OCI-LY7 (cell line): ENCODE data around the gene ZBTB5. TPM values are rescaled to one million over a fixed set of nuclear protein-coding genes. Genes with fewer than 3 reads are reported as not detected.

Experiments used
- BruUV-seq: library from RNA; stranded (reverse); fragments of 400-500 nt; replicated peaks from 2 replicates; lab custom pipeline; 2021; lab: Mats Ljungman, UMichigan
- CTCF ChIA-PET: fragments of 300-600 bp; sonication (Branson Sonifier 250); formaldehyde crosslinking; loops from one replicate; lab custom pipeline; 2022; ENCODE audit warnings: antibody characterized with exemption; ENCODE audit not compliant: unreplicated experiment; lab: Charles Lee
- POLR2A ChIA-PET: fragments of 300-600 bp; sonication (Branson Sonifier 250); formaldehyde crosslinking; loops from one replicate; lab custom pipeline; 2022; ENCODE audit warnings: antibody characterized with exemption; lab: Charles Lee
- DNase-seq: peaks from one replicate; pipeline ENCODE4 v3.0.0-alpha.2; 2015; ENCODE audit warnings: low spot score
- H2AFZ ChIP-seq: fragments of 200-600 bp; sonication (generic), shearing (Covaris generic); 2 replicates; pipeline ENCODE4 v1.6.1; 2014; ENCODE audit warnings: mild to moderate bottlenecking, antibody characterized with exemption, low read length, moderate library complexity
- H3K27ac ChIP-seq: fragments of 200-600 bp; sonication (generic); 2 replicates; pipeline ENCODE4 v1.5.1; 2014; ENCODE audit warnings: mixed run types, low read depth, mild to moderate bottlenecking, moderate library complexity, low read length, inconsistent platforms; ENCODE audit not compliant: poor library complexity, severe bottlenecking
- H3K36me3 ChIP-seq: fragments of 200-600 bp; sonication (generic); 2 replicates; pipeline ENCODE4 v1.6.1; 2014; ENCODE audit warnings: mild to moderate bottlenecking, antibody characterized with exemption, low read length, moderate library complexity, mixed read lengths; ENCODE audit not compliant: insufficient read depth
- H3K4me1 ChIP-seq: fragments of 200-600 bp; sonication (generic); 2 replicates; pipeline ENCODE4 v1.5.1; 2014; ENCODE audit warnings: mild to moderate bottlenecking, low read length; ENCODE audit not compliant: insufficient read depth, poor library complexity, severe bottlenecking
- H3K4me2 ChIP-seq: fragments of 200-600 bp; sonication (generic); 2 replicates; pipeline ENCODE4 v1.6.1; 2014; ENCODE audit warnings: mild to moderate bottlenecking, low read length
- H3K4me3 ChIP-seq: fragments of 200-600 bp; sonication (generic); 2 replicates; pipeline ENCODE4 v1.5.1; 2014; ENCODE audit warnings: mild to moderate bottlenecking, low read depth, low read length; ENCODE audit not compliant: poor library complexity, severe bottlenecking
- H3K79me2 ChIP-seq: fragments of 200-600 bp; sonication (generic); 2 replicates; pipeline ENCODE4 v1.6.1; 2016; ENCODE audit warnings: low read depth, mild to moderate bottlenecking, low read length, moderate library complexity, mixed read lengths; ENCODE audit not compliant: insufficient read depth
- H3K9me2 ChIP-seq: fragments of 200-600 bp; sonication (generic); 2 replicates; pipeline ENCODE4 v1.6.1; 2016; ENCODE audit warnings: mild to moderate bottlenecking, low read length, mixed read lengths; ENCODE audit not compliant: insufficient read depth
- H3K9me3 ChIP-seq: fragments of 200-600 bp; sonication (generic); 2 replicates; pipeline ENCODE4 v1.6.1; 2014; ENCODE audit warnings: mild to moderate bottlenecking, mixed run types, low read length, mixed read lengths
- H4K20me1 ChIP-seq: fragments of 200-600 bp; sonication (generic); 2 replicates; pipeline ENCODE4 v1.6.1; 2014; ENCODE audit warnings: mild to moderate bottlenecking, antibody characterized with exemption, low read length, moderate library complexity, mixed read lengths; ENCODE audit not compliant: insufficient read depth
- CTCF ChIP-seq: fragments of 200-600 bp; sonication (generic); conservative IDR thresholded peaks from 2 replicates; pipeline ENCODE4 v1.5.1; 2014; ENCODE audit warnings: mild to moderate bottlenecking, antibody characterized with exemption, low read length, moderate library complexity, mixed read lengths
- EZH2phosphoT487 ChIP-seq: fragments of 200-600 bp; sonication (generic); IDR thresholded peaks from 2 replicates; pipeline ENCODE4 v1.6.1; 2018; ENCODE audit warnings: low read depth, borderline replicate concordance, mild to moderate bottlenecking, mixed run types, antibody characterized with exemption, low read length, moderate library complexity, mixed read lengths
- intact Hi-C: fragments of 100-400 bp; cut with micrococcal nuclease; formaldehyde crosslinking; loops from one replicate; pipeline ENCODE4 v1.10.0; 2022; ENCODE audit not compliant: unreplicated experiment
- total RNA-seq, 2 experiments: library from RNA; depleted of rRNA in 1 of 2; stranded (reverse); fragments of >200 nt in 1 of 2; shearing (Covaris generic) in 1 of 2; gene quantifications; 2 replicates each; pipeline ENCODE4 v1.2.3, GENCODE V29; 2014 to 2022

The ZBTB5 gene
- total RNA-seq, 2 experiments from 2014 or later = 20.2 to 31.9 TPM

DNA sequence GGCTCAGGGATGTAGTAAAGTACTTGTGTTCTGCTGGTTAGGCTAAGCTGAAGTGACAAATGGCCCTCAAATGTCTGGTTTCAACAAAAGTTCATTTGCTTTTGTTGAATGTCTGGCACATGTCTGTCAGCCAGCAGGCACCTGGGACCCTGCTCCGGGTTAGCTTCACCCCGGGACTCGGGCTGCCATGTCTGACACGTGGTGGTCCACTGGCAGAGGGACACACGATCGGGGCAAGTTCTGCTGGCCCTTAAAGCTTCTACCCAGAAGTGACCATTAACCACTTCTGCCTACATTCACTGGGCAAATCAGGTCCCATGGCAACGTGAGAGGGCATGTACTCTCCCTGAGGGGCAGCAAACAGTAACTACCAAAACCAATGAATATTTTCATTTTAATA lies 44.3 kb upstream of the ZBTB5 start:
- Histone ChIP-seq H3K27ac (no peak overlapping the region), H3K9me2 (no peaks in the 10 kb centered on the region), H3K36me3 (peaks cover 44% of the 10 kb centered on the region), H3K4me1 (peaks cover 4% of the 10 kb centered on the region), H2AFZ (no peak overlapping the region), H3K79me2 (no peaks in the 10 kb centered on the region), H3K4me2 (no peak overlapping the region), H3K9me3 (no peaks in the 10 kb centered on the region), H3K4me3 (no peak overlapping the region), H4K20me1 (no peaks in the 10 kb centered on the region)
- no peak for DNase-seq
- intact Hi-C loops = no loop called here
- BruUV-seq = no TSS peak
- no peak for TF ChIP-seq CTCF
- no peak for TF ChIP-seq EZH2phosphoT487
- ChIA-PET POLR2A (interaction anchor here (0.7 to 1.0 kb wide), 2 partner anchors 40 to 82 kb away, joined by 3 to 5 read pairs; no protein-coding TSS in a partner anchor), CTCF (no interaction called here)

- no peak overlapping the region for H3K4me3 ChIP-seq
- H3K36me3 ChIP-seq = peaks cover 51% of the 10 kb centered on the region
- TF ChIP-seq EZH2phosphoT487 = no peak
- peak; percentile 33; the same call in 1 of the 2 replicates for TF ChIP-seq CTCF
- H3K4me2 ChIP-seq = no peak overlapping the region
- BruUV-seq = no TSS peak
- H3K27ac ChIP-seq = no peak overlapping the region
- no peak for DNase-seq
- intact Hi-C loops = no loop called here
- no peaks in the 10 kb centered on the region for H4K20me1 ChIP-seq
- peaks cover 4% of the 10 kb centered on the region for H3K4me1 ChIP-seq
- H3K9me2 ChIP-seq = no peaks in the 10 kb centered on the region
- H2AFZ ChIP-seq = no peak overlapping the region
- no peaks in the 10 kb centered on the region for H3K9me3 ChIP-seq
- no peaks in the 10 kb centered on the region for H3K79me2 ChIP-seq
- POLR2A ChIA-PET = interaction anchor here (0.7 to 1.0 kb wide), 3 partner anchors 15 to 82 kb away, joined by 3 to 5 read pairs (median 3); no protein-coding TSS in a partner anchor
- CTCF ChIA-PET = no interaction called here
Observed at GRCh38 chr9:37508834-37509206, 43.6 kb upstream of the ZBTB5 start.

DNA sequence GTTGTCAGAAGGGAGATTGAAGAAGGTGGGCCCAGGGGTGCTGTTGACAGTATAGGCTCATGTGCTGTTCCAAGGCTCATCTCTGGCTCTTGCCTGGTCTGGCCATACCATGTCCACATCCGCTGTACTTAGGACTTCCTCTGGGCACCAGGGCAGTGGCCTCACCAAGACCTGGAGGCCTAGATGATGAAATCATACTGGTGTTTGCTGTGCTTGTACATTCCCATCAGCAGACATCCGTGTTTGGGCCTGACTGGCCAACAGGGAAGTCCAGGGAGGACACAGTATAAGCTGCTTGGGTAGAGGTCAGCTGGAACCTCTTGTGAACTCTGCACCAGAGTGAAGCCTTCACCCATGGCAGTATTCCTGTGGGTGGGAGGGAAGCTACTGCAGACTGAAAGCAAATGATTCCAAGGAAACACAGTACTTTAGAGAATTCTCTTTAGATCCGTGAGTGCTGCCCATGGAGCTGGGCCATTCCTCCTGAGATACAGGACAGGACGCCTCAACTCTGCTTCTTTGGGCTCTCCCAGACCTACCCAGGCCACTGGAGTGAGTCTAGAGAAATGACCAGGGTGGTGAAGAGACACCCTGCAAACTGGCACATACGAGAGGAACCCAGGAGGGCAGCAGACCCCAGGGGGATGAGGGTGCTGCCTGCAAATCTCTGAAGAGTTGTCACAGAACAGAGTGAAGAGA lies 43.0 kb upstream of the ZBTB5 start:
- POLR2A ChIA-PET = interaction anchor here (0.7 kb wide), 1 partner anchor 15 kb away, joined by 3 read pairs; no protein-coding TSS in a partner anchor
- H3K79me2 ChIP-seq = no peaks in the 10 kb centered on the region
- DNase-seq = no peak
- H2AFZ ChIP-seq = no peak overlapping the region
- CTCF ChIA-PET = interaction anchor here (0.6 kb wide), 1 partner anchor 14 kb away, joined by 3 read pairs; no protein-coding TSS in a partner anchor
- intact Hi-C loops = no loop called here
- H3K9me3 ChIP-seq = no peaks in the 10 kb centered on the region
- H3K4me2 ChIP-seq = no peak overlapping the region
- BruUV-seq = no TSS peak
- peaks cover 56% of the 10 kb centered on the region for H3K36me3 ChIP-seq
- peaks cover 4% of the 10 kb centered on the region for H3K4me1 ChIP-seq
- H3K27ac ChIP-seq = no peak overlapping the region
- H3K4me3 ChIP-seq = no peak overlapping the region
- TF ChIP-seq EZH2phosphoT487 (no peak), CTCF (no peak)
- no peaks in the 10 kb centered on the region for H3K9me2 ChIP-seq
- no peaks in the 10 kb centered on the region for H4K20me1 ChIP-seq
